NCI-H82 treated with DMSO at 0.1 percent for 48 hours (cell line): ENCODE results near the gene PLCL2.

Experiments used
- DNase-seq: peaks from one replicate; lab custom pipeline; 2025; ENCODE audit not compliant: unreplicated experiment; lab: John Stamatoyannopoulos, UW

The PLCL2 gene

DNA sequence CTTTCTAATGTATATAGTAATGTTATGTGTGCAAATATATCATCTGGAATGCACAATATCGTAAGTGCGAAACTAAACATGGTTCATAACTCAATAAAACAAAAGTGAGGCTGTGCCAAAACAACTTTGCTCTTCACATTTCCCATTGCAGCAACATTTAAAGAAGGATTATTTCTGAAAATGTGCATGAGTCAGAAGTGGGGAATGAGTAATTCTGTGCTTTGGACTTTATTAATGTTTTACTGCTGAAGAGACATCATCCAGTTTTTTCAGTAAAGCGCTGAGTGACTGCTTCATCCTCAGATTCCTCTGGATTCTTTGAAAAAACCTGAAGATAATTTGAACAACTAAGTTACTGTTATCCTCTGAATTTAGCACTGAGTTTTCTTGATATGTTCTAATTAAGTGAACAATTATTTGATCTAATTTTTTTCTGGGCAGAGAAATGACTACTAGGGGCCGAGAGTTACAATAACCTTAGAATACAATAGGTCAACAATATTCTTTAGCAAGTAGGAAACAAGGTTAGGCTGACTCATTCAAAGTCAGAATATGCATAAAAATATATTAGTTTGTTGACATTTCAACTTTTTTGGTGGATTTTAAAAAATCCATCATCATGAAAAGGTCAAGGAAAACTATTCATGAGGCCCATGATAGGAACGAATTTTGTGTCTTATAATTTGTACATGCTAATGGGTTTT is 20.0 kb upstream of the PLCL2 start:
- no peak for DNase-seq

DNA sequence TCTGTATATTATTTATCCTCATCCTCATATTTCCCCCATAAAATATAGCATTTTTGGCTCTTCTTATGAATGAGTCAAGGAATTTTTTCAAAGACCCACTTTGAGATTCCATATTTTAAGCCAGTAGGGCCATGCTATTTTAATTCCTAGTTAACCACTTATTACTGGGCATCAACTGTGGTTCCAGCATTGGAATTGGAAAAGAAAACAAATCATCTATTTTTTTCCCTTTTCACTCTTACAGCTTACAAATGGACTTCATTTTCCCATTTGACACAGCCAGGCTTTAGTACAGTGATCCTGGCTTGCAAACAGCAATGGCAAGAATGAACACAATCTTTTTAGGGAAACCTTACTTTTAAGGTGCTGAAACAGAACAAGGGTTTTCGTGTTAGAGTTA is 19.4 kb upstream of the PLCL2 start:
- DNase-seq = no peak

DNA sequence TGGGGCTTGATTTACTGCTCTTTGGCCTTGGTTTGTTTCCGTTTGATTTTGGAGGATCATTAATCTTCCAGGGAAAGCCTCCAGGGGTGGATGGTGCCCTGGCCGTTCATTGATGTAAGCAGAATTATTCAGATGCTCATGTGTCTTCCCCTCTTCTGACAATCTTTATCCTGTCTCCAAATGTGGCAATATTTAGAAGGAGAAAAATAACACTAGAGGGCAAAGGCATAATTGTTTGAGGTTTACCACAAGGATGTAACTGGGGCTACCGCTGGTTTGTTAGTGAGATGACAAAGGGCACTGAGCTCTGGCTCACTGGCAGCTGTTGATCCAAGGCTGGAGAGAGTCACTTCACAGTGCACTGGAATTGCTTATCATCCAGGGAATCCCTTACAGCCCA is 18.2 kb upstream of the PLCL2 start:
- no peak for DNase-seq

DNA sequence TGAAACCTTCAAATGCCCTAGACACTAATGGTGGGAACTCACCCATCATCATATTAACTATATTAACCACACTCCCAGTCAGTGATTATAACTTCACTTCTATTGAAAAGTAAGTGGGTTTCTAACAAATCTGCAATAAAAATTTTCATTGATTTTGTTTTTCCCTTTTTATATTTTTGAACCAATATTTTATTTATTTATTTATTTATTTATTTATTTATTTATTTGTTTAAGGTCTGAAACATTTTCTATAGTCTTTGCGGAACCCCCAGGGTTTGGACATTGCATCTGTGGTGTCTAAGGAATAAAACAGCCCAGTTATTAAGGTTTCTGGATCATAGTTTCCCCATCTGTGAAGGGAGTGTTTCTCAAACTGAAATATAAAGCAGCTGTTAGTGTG is 16.2 kb upstream of the PLCL2 start:
- no peak for DNase-seq

DNA sequence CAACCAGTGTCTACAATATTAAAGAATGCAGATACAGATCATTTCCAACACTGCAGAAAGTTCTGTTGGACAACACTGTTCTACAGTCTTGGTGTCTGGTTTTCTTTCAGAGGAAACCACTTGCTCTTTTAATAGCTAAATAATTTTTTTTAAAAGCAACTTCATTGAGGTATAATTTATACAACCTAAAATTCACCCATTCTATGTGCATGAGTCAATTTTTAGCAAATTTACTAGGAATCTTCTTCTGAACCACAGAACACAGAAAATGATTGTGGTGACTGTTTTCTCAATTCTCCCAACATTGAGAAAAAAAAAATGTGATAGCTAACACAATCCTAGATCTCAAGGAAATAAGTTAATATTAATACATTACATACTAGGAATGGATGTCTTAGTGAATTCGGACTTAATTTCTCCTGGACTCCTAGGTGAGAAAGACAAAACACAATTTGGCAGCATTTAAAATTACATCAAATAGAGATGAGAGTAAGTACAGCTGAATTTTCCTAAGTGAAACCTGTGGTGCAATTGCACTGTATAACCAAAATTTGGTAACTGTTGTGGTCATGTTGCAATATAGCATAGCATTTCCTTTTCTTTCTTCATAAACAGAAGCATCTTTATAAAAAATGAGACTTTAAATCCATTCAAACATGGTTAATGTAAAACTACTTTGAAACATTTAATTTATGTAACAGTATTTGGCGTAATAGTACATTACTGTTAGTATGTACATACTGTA is 15.3 kb upstream of the PLCL2 start:
- DNase-seq = no peak

DNA sequence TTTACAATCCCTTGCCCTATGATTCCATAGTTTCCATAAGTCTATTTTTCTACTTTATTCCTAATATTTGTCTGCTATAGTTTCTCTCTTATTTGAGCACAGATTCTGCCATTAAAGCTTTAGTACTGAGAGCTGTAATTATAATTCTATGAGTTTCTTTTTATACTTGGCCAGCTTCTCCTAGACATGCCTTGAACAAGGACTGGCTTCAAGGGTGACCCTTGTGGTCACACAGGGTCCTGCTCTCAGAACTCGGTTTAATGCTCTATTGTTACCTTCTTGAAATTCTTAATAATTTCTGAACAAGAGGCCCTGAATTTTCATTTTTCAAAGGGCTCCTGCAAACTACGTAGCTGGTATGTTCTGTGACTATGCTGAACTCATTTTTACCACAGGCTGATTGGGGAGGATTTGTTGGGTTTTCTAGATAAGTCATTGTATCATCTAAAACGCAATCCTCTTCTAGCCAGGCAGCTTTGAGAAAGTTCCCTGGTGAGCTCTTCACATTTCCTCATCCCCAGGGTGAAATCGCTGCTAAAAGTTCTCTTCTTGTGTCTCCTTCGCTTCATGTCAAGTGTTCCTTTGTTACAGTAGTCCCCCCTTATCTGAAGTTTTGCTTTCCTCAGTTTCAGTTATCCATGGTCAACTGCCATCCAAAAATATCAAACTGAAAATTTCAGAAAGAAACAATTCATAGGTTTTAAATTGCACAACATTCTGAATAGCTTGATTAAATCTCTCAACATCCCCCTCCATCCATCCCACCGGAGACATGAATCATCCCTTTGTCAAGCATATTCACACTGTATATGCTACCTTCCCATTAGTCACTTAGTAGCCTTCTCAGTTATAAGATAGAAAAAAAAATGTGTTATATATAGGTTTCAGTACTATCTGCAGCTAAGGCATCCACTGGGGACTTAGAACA is 12.6 kb upstream of the PLCL2 start:
- no peak for DNase-seq

DNA sequence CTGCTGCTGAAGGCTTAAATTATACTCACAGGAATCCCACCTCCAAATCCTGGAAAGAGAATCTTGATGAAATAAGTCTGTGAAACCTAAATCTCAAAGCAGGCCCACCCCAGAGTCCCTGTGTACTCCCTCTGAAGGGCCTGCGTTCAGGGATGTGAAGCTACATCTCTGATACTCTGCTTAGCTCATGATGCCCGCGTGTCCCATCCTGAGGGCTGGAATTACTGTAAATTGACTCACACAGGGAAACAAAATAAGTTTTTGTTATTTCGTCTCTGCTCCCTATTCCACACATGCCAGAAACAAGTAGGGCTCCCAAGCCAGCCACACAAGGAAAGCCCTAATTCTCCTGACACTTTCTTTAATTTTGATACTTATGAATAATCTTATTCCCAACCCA is 10.9 kb upstream of the PLCL2 start:
- DNase-seq = no peak

DNA sequence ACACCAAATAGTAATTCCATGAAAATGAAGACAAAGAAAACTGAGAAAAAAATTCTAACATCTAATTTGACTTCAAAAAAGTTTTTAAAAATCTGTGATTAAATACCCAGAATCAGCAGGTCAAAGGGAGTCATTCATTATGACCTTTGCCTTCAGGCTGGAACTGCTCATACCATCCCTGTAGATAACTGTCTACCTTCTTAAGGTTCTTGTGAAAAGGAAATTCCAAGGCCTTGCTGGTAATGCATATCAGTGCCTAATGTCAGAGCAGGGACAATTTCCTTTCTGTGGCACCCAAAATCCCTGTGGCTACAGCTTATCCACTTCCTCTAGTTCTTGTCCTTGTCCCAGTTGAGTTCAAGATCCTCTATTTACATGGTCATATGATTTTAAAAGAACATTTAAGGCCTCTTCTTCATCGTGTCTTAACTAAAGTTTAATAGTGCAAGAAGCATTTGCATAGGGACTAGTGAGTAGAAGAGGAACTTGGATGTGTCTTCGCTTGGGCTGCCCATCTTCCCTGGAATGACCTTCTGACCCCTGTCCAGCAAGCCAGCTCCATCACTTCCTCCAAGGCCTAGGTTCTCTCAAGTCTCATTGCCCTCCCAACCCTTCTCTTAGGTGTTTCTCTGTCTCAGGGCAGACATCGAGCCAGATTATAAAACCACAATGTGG is 8.7 kb upstream of the PLCL2 start:
- no peak for DNase-seq

DNA sequence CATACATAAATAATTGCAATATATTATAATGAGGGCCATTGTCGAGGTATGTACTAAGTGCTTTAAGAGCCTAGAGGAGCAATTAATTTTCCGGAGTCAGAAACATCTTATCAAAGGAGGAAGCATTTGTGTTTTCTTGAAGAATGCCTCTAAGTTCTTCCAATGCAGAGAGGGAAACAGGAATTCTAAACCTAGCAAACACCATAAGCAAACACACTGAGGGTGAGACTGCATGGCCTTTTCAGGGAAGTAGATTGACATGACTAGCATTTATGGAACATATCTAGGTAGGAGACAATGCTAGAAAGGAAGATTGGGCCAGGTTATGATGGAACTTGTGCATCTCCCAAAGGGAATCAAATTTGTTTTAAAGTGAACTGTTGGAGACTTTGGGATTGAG is 7.2 kb upstream of the PLCL2 start:
- no peak for DNase-seq

DNA sequence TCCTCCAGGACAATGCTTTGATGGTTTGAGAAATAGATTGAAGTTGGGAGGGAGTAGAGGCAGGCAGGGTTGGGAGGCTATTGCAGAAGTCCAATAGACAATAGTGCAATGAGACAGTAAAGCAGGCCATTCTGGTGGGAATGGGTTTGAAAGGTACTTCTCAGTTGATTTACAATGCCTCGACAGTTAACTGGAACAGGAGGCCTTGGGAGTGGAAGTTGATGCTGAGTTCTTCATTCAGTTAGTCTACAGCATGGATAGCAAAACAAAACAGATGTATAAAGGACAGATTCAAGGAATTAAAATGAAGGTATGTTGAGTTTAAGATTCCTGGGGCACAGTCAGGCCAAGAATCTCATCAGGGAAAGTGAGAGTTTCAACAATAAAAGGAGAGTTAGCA is 6.8 kb upstream of the PLCL2 start:
- DNase-seq = no peak

DNA sequence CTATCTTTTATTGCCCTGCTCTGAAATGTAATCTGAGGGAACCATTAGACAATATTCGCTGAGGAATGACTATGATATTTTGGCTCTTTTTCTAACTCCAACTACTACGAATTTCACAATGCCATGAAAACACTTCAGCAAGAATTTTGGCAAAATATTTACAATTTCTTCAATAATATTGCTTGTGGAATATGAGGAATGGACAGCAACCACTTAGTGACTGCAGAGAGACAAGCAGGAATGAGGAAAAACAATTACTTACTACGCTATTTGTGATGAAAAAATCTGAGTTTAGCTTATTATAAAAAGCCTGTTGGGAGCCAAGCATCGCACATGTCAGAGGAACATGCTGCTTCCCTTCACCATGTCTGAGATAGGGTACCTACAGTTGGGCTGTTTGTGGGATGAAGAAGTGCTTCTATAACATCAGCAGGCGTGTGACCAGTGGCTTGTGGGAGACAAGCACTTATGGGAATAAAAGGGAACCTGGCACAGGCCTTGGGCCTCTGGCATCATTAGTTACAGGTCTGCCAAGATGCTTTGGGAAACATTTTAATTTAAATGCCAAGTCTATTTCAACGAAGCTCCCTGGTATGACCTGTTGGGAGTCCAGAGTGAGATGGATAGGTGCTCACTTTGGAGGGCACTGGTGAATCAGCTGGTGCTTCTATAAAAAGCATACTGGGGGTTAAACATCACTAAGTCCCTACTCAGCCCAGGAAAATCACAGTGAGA is 2.7 kb upstream of the PLCL2 start:
- no peak for DNase-seq

DNA sequence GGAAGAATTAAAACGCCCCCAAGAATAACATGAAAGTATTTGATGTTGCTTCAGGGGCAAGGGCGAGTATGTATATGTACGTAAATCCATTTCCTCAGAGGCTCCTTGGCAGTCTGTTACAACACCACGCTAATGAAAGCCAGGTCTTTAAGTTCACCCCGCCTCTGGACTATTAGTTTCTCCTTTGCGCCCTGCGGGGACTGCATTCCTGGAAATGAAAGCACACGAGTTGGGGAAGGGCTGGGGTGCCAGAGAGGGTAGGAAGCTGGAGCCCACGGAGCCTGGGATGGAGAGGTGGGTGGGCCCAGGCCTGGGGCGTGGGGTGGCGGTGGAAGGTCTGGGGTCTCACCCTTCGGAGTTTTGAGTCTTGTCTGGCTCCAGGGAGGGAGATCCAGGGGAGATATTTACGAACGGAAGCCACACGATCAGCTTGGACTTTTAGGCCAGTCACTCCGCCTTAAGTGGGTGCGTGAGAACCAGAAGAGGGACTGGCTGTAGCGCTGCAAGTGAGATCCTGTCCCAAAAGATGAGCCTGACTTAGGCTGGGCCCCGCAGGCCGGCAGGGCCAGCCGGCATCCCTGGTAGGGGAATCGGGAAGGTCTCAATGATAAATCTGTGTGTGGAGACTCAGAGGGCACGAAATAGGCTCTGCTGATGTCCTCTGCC is 1.6 kb upstream of the PLCL2 start:
- no peak for DNase-seq

DNA sequence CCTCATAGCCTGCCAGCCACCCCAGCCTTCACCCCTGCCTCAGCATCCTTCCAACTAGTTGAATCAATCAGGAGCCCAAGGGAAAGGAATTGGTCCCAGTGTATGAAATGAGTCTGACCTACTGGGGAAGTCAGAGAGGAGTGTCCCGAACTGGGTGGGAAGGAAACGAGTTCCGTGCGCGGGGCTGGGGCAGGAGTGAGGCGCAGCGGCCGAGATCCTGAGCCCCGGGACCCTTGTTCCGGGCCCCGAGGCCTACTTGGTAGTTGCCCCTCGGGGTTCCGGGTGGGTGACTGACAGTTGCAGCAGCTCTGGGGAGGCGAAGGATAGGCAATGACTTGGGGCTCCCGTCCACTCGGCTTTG is 1.1 kb upstream of the PLCL2 start:
- no peak for DNase-seq

DNA sequence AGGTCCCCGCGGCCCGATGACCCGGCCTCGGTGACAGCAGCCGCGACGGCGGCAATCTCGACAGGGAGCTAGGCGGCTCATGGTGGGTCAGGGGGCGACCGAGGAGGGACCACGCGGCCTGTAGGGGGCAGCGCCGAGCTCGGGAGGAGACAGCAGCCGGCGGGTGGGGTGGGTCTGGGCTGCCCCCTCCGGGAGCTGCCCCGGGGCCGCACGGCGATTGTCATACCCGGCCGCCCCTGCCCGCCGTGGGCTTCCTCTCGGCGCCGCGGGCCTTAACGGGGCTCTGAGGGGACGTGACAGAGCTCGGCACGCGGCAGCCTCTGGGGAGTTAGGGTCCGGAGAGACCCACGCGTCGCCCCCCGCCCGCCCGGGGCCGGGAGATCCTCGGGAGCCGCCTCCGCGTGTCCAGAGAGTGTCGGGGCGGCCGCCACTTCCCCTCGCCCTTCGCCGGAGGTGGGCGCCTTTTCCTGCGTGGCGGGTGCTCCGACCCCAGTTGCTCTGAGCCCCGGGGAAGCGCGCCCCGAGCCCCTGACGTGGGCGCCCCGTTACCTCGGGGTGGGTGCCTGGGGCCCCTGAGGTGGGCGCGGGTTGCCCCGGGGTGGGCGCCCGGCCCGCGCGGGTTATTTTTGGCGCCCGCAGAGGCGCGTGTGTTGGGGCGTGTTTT is 539 bp upstream of the PLCL2 start:
- no peak for DNase-seq

DNA sequence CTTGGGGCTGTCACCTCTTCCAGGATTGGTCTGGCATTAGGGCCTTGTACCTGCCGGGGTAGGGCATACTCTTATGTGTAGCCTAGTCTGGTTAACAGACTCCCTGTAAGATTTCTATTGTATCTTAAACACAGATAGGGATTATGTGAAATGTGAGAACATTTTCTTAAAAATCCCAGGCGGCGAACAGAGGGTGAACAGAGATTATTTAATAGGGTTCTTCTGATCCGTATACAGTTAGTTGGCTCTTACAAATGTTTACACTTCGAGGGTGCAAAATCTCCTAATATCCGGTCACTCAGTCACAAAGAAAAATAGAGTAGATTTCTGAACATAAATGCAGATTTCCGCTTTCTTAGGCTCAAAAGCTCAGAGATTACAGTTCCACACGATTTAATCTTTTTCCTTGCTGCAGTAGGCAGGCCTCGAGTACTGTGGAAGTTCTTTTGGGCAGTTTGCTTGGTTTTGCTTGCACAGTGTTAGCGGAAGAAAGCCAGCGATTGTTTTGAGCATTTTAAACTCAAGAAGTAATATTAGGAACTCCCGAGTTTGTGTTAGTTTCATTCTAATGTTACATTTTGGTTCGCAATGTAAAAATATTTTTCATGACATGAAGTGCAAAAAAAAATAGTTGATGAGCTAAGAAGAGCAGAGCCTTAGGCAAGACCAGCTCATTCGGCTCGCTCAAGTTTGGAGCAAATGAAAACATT is 993 bp downstream of the PLCL2 start:
- DNase-seq = no peak

DNA sequence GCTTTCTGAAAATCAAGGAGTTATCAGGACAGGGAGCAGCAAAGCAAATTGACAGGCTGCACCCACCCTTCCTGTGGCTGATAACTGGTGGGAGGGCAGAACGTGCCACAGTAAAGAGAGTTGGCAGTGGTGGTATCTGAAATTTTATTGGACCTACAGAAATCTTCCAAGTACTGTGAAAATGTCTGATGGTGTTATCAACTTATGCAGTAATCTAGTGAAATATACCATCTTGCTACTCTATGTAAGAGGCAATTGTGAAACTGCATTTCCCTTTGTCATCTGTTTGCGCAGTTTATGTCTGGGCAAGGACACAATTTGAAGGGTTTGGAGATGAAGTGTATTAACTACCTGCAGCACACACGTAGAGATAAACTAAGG is 1.5 kb downstream of the PLCL2 start:
- no peak for DNase-seq

DNA sequence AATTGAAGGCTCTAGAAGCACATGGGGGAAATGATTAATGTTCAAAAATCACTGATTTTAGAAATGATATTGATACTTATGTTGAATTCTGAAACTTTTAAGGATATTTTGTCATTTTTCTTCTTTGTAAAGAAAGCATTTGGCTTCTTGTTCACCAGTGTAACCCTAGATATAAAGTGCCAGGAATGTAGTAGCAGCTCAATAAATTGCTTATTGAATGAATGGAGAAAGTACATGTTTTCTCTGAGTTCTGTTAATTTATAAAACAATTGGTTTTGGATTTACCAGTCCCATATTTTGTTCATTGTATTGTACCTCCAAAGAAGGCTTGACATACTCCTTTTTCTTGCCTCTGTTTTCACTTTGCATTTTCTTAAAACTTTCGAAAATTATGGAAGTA is 2.4 kb downstream of the PLCL2 start:
- no peak for DNase-seq

DNA sequence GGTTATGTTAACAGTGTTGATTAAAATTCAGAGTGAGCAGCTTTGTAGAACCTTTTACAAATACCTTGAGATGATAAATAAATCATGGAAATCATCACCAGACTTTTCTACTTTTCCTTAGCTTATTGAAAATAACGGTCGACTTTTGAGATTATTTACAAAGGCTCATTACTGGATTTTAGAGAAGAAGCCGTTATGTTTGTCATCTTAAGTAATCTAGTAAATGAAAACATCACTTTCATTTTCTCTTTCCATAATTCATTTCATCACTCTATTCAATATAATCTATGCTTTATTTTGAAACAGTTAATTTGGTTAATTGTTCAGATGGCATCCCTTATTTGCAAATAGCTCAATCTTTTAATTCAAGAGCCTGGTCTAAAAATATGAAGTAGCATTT is 3.6 kb downstream of the PLCL2 start:
- DNase-seq = no peak
